GM19023 (cell line): Measurements from ENCODE around the gene GATA1.

Source experiments
- ATAC-seq: cut with Tn5 transposase; IDR thresholded peaks from one replicate; pipeline ENCODE4 v1.9.1; 2021; ENCODE audit warnings: mild to moderate bottlenecking, moderate library complexity; ENCODE audit not compliant: unreplicated experiment

GATA1 gene

GRCh38 chrX:48786341-48786800, at the start of gene GATA1:
Gene GATA1, plus strand, starts transcription at chrX:48786590. Its CDS starts 4,520 bp downstream, at chrX:48791110.
- ATAC-seq: no peak

GRCh38 chrX:48736878-48737212, 49.5 kb upstream of the GATA1 start:
- no peak for ATAC-seq

DNA sequence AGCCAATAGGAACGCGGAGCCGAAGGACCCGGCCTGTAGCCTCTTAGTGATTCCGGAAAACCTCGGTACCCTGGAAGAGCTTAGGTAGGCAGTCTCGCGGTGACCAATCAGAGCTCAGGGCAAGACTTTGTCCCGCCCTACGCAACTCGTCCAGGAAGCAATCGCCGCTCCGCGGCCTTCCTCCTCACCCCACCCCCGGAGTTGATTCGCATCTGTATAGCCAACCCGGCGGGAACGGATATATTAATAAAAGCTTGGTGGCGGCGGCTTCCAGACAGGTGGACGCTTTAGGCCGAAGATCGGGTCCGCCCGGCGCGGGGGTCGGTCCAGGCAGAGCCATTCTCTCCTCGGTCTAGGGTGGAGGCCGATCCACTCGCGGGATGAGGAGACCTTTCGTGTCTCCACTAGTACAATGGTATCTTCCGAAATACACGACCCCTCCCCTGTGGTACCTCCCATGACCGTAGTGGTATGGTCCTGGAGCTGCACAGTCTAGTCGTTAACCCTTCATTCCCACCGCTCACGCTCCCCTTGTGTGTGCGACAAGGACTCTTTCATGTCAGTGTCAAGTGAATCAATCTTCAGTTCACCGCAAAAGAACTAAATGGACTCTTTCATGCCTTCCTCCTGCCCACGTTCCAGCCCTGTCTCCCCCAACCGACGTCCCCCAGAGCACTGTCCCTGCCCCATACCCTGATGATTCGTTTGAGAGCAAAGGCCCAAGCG, 49.0 kb upstream of the GATA1 start:
- peak; percentile 98 for ATAC-seq

DNA sequence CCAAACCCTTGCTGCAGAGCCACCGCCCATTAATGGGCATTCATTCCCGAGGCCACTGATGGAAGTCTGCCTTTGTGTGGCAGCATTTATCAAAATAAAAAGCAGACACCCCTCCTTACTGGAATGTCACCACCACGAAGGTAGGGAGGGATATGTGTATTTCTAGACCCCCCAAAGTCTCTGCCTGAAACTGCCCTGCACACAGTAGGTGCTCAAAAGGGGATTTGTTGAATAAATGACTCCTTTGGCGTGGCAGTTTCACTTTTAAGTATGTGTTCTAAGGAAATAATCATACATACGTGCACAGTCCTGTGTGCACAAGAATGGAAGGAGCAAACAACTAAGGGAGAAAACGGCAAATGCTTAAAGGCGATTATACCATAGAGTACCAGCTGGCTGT, 48.5 kb upstream of the GATA1 start:
- no peak for ATAC-seq

GRCh38 chrX:48741834-48742233, 44.6 kb upstream of the GATA1 start:
- ATAC-seq: no peak

GRCh38 chrX:48745222-48745621, 41.2 kb upstream of the GATA1 start:
- ATAC-seq: no peak

- no peak for ATAC-seq
Observed at GRCh38 chrX:48747415-48748016, 38.9 kb upstream of the GATA1 start.

- ATAC-seq: no peak
Observed at GRCh38 chrX:48749182-48749581, 37.2 kb upstream of the GATA1 start.

DNA sequence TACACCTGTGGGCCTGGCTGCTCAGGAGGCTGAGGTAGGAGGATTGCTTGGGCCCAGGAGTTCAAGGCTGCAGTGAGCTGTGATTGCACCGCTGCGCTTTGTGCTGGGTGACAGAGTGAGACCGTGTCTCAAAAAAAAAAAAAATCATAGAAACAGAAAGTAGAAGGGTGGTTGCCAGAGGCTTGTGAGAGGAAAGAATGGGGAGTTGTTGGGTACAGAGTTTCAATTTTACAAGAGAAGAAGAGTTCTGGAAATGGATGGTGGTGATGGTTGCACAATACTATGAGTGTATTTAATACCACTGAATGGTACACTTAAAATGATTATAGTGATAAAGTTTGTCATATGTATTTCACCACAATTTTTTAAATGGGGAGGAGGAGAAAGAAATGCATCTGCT, 35.0 kb upstream of the GATA1 start:
- no peak for ATAC-seq

DNA sequence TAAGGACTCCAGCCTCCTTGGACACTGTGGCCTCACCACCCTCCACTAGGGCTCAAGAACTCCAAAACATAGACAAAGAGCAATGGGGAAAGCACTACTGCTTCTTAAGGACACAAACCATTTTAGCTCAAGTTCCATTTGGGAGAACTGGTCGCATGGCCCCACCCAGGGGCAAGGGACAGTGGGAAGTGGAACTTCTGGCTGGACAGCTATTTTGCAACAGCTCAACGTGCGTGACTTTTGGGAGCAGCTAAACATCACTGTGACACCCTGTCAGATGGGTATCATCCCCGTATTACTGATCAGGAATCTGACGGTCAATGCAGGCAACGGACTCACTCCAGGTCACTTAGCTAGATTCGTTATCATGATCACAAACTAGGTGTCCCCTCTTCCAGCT, 33.9 kb upstream of the GATA1 start:
- ATAC-seq: no peak

DNA sequence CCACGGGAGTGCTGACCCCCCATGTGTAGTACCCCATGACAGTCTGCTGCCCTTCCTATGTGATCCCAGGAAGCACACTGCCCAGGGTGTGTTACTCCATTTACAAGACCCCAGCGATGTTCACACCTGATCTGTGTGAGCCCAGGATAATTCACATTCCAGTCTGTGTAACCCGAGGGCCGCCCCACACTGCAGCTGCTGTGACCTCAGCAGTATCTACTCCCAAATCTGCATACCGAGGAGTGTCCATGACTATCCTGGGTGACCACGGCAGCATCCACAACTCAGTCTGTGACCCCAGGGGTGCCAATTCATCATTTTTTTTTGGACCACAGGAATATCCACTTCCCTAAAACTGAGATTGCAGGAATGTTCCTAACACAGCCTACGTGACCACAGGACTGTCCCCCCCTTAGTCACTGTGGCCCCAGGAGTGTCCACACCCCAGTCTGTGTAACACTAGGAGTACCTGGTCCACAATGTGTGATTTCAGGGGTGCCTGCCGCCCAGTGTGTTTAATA, 32.6 kb upstream of the GATA1 start:
- ATAC-seq: no peak

GRCh38 chrX:48754238-48754637, 32.2 kb upstream of the GATA1 start:
- no peak for ATAC-seq

DNA sequence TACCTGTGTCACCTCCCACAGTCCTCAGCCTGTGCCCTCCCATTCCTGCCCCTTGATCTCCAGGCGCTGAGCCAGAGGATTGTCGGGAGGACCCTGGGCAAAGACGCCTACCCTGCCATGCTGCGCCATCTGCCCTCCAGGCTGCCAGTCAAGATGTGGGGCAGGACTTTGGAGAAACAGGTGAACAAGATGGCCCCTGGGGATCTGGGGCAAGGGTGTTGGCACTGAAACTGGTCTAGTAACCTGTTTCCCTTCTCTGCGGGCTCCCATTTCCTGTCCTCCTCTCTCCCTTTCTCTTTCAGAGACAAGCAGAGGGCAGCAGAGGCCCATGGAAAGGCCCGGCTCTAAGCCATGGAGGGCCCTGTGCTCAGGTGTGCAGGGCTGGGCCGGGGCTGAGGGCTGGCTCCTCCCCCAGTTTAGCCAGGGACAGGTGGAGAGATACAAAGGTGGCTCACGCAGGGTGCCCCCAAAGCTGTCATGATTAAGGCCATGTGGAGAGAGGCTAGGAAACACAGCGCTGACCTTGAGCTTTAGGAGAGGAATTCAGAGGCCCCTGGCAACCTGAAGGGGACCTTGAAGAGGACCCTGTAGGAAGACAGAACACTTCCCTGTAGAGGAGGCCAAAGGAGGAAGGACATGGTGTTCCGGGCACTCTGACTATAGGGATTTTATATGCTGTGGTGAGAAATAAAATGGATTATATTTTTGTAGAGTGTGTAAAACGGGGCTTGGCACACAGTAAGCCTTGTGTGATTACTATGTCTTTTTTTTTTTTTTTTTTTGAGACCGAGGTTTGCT, 24.5 kb upstream of the GATA1 start, which contains the start of gene GLOD5:
Gene GLOD5, plus strand, starts transcription at position 74 of the 798 bp plus-strand sequence. Its CDS starts 44 bp downstream, at position 118.
- no peak for ATAC-seq

GRCh38 chrX:48769230-48769629, 17.2 kb upstream of the GATA1 start:
- no peak for ATAC-seq

DNA sequence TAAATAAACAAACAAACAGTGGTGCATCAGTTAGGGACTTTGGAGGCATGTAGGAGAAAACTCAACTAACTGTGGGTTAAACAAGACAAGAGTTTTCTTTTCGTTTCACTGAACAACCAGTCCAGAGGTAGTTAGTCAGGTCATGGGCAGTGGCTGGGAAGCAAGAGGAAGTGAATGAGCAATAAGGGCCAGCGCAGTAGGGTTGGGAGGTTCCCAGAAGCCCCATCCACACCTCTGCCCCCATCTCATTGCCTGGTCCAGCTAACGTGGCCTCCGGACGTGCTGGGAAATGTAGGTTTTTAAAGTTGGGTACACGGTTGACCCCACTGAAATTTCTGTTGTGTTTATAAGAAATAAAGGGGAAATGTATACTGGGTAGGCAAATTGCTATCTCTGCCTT, 16.1 kb upstream of the GATA1 start:
- ATAC-seq: no peak

GRCh38 chrX:48772602-48773001, 13.8 kb upstream of the GATA1 start:
- no peak for ATAC-seq

DNA sequence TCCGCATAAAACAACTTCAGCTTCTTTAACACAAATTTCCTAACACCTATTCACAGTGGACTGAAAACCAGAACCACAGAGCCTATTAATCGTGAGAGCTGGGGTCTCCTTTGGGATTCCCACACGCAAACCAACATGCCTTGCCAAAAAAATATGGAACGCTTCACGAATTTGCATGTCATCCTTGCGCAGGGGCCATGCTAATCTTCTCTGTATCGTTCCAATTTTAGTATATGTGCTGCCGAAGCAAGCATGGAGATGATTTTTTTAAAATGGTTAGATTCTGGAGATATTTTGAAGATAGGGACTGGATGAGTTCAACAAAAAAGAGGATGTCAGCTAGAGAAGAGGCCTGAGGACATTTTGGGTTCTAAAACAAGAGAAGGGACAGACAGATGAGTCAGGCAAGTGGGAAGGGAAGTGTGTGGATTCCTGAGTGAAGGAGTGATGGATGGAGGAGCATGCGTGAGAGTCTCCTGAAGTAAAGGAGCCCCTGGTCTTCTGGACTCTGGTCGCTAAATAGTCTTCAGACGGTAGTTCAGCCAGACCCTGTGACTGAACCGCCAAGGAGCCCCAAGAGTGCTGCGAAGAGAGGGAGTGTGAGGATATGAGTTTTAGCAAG, 9.5 kb upstream of the GATA1 start:
- no peak for ATAC-seq

GRCh38 chrX:48779399-48779798, 7.0 kb upstream of the GATA1 start:
- no peak for ATAC-seq

- ATAC-seq: no peak
Observed at GRCh38 chrX:48781705-48782104, 4.7 kb upstream of the GATA1 start.

GRCh38 chrX:48782216-48782615, 4.2 kb upstream of the GATA1 start:
- ATAC-seq: no peak

- ATAC-seq: no peak
Observed at GRCh38 chrX:48782795-48783194, 3.6 kb upstream of the GATA1 start.
